Measurements from ENCODE around the gene TDP2. TPM values are rescaled to one million over a fixed set of nuclear protein-coding genes. Genes with fewer than 3 reads are reported as not detected.
"Not testable (repeated sequence)": the region's sequence is repeated elsewhere in the genome, so short reads cannot be mapped to it uniquely, and the experiment has no call there.

The TDP2 gene
- total and polyA plus RNA-seq, 12 donors, result 20.0 to 30.9 (median 24.3) TPM

- Histone ChIP-seq H3K4me3 (no peak overlapping the region), H3K9me3 (no peaks in the 10 kb centered on the region), H3K27ac (no peak overlapping the region), H3K36me3 (no peaks in the 10 kb centered on the region), H3K27me3 (no peaks in the 10 kb centered on the region), H3K4me1 (peaks cover 0 to 6% (median 4%) of the 10 kb centered on the region in 9 donors)
- WGBS, 2 donors, result 86 to 90% methylated on average over 7 of the region's 7 CpGs
- DNase-seq (no peak), ATAC-seq (no peak)
- intact Hi-C loops (cut with DNase I), result no loop called here
- TF ChIP-seq CTCF (IDR thresholded peaks at IDR 0.05), result no peak
Measured at GRCh38 chr6:24680582-24680981, 13.9 kb upstream of the TDP2 start.

GRCh38 chr6:24678792-24679352, 12.2 kb upstream of the TDP2 start:
- H3K27me3 ChIP-seq; H3K4me3 ChIP-seq; H3K36me3 ChIP-seq; H3K4me1 ChIP-seq; H3K27ac ChIP-seq; ATAC-seq; H3K9me3 ChIP-seq; intact Hi-C loops (cut with DNase I); DNase-seq: not testable (repeated sequence)
- WGBS, 2 donors, result 94 to 96% methylated on average over 10 to 11 of the region's 11 CpGs

GRCh38 chr6:24673625-24674024, 6.9 kb upstream of the TDP2 start:
- H3K9me3 ChIP-seq, result peaks cover 0 to 41% (median 0%) of the 10 kb centered on the region in 11 donors
- no peak overlapping the region for H3K27ac ChIP-seq
- TF ChIP-seq CTCF (IDR thresholded peaks at IDR 0.05), result no peak
- intact Hi-C loops (cut with DNase I), result no loop called here
- H3K4me3 ChIP-seq, result no peak overlapping the region
- H3K4me1 ChIP-seq, result peaks cover 0 to 5% (median 2%) of the 10 kb centered on the region in 9 donors
- no peaks in the 10 kb centered on the region for H3K36me3 ChIP-seq
- ATAC-seq, result no peak
- H3K27me3 ChIP-seq, result no peaks in the 10 kb centered on the region
- 74 to 82% methylated on average over 2 of the region's 2 CpGs for WGBS, 2 donors
- DNase-seq, result no peak

- peaks cover 0 to 14% (median 11%) of the 10 kb centered on the region in 9 donors for H3K4me1 ChIP-seq
- H3K36me3 ChIP-seq, result no peaks in the 10 kb centered on the region
- no peak overlapping the region for H3K4me3 ChIP-seq
- TF ChIP-seq CTCF (IDR thresholded peaks at IDR 0.05), result no peak
- intact Hi-C loops (cut with DNase I), result no loop called here
- H3K27me3 ChIP-seq, result no peaks in the 10 kb centered on the region
- peaks cover 0 to 41% (median 0%) of the 10 kb centered on the region in 11 donors for H3K9me3 ChIP-seq
- WGBS, 2 donors, result 77 to 81% methylated on average over 6 of the region's 6 CpGs
- DNase-seq, result no peak
- H3K27ac ChIP-seq, result no peak overlapping the region
- no peak for ATAC-seq
Measured at GRCh38 chr6:24672620-24673182, 6.0 kb upstream of the TDP2 start.

- intact Hi-C loops (cut with DNase I); ATAC-seq; H3K27ac ChIP-seq; H3K36me3 ChIP-seq; H3K4me3 ChIP-seq; DNase-seq; H3K27me3 ChIP-seq: not testable (repeated sequence)
- 94 to 96% methylated on average over 4 of the region's 4 CpGs for WGBS, 2 donors
- Histone ChIP-seq H3K9me3 (peaks cover 0 to 41% (median 0%) of the 10 kb centered on the region in 11 donors), H3K4me1 (peaks cover 0 to 21% (median 15%) of the 10 kb centered on the region in 9 donors)
Measured at GRCh38 chr6:24671077-24671476, 4.4 kb upstream of the TDP2 start.

- H3K27ac ChIP-seq; ATAC-seq; intact Hi-C loops (cut with DNase I); DNase-seq; H3K36me3 ChIP-seq; H3K4me3 ChIP-seq; H3K27me3 ChIP-seq: not testable (repeated sequence)
- peaks cover under 1 to 26% (median 19%) of the 10 kb centered on the region in 9 donors for H3K4me1 ChIP-seq
- H3K9me3 ChIP-seq, result peaks cover 0 to 41% (median 0%) of the 10 kb centered on the region in 11 donors
Measured at GRCh38 chr6:24670492-24670891, 3.8 kb upstream of the TDP2 start.

Data from heart right ventricle (tissue), 16 donors.